ENCODE data around the gene CFAP410. TPM values are rescaled to one million over a fixed set of nuclear protein-coding genes. Genes with fewer than 3 reads are reported as not detected.

Gene CFAP410
- polyA plus RNA-seq, 1 of the 3 experiments (the other 2 are of a cell fraction) = 18.0 TPM

GRCh38 chr21:44312089-44312488, 27.1 kb downstream of the CFAP410 start:
- no peak overlapping the region for H3K27ac ChIP-seq (ENCODE audit: low read depth in 2 of 2, low read length in 1 of 2)
- ChIA-PET CTCF (interaction anchor here (2.1 kb wide), 1 partner anchor 15 kb away, joined by 5 read pairs; no protein-coding TSS in a partner anchor), POLR2A (no interaction called here)
- 93% methylated on average over 9 of the region's 22 CpGs for WGBS (ENCODE audit: low lambda C conversion rate)
- peaks cover 8% of the 10 kb centered on the region; the same call in 1 of the 2 replicates for H3K79me2 ChIP-seq (ENCODE audit: insufficient read depth)
- H3K4me1 ChIP-seq (ENCODE audit: control insufficient read depth in 1 of 2, insufficient read depth in 2 of 2, low read depth in 1 of 2, low read length in 1 of 2) = no peaks in the 10 kb centered on the region
- no peak for DNase-seq
- no peak overlapping the region for H3K4me3 ChIP-seq (ENCODE audit: low read depth in 2 of 2, low read length in 1 of 2)
- no peak overlapping the region for H2AFZ ChIP-seq (ENCODE audit: low read depth)
- H3F3A ChIP-seq (replicated peaks; ENCODE audit: insufficient read depth) = no peaks in the 10 kb centered on the region
- H3K4me2 ChIP-seq = no peak overlapping the region
- H4K20me1 ChIP-seq (ENCODE audit: insufficient read depth) = peaks cover 7% of the 10 kb centered on the region; the same call in 1 of the 2 replicates
- TF ChIP-seq SMC3 (IDR thresholded peaks at IDR 0.05; ENCODE audit: low read depth, low read length) (no peak), FOSL2 (IDR thresholded peaks at IDR 0.05; ENCODE audit: borderline replicate concordance, low read depth) (no peak), TEAD4 (IDR thresholded peaks at IDR 0.05; ENCODE audit: borderline replicate concordance, insufficient read depth) (no peak), POLR2AphosphoS5 (IDR thresholded peaks at IDR 0.05; ENCODE audit: low read depth, low read length) (no peak), CHD2 (IDR thresholded peaks at IDR 0.05; ENCODE audit: low read length, partially characterized antibody) (no peak)
- H3K36me3 ChIP-seq (replicated peaks in 1 of 2; ENCODE audit: control insufficient read depth in 1 of 2, insufficient read depth in 2 of 2, low read length in 1 of 2) = peaks cover 0 to 26% of the 10 kb centered on the region in 2 experiments
- no peak overlapping the region for H3K9ac ChIP-seq
- no peaks in the 10 kb centered on the region for H3K27me3 ChIP-seq (ENCODE audit: insufficient read depth)
- H3K9me2 ChIP-seq = no peaks in the 10 kb centered on the region
- no peaks in the 10 kb centered on the region for H3K9me3 ChIP-seq

DNA sequence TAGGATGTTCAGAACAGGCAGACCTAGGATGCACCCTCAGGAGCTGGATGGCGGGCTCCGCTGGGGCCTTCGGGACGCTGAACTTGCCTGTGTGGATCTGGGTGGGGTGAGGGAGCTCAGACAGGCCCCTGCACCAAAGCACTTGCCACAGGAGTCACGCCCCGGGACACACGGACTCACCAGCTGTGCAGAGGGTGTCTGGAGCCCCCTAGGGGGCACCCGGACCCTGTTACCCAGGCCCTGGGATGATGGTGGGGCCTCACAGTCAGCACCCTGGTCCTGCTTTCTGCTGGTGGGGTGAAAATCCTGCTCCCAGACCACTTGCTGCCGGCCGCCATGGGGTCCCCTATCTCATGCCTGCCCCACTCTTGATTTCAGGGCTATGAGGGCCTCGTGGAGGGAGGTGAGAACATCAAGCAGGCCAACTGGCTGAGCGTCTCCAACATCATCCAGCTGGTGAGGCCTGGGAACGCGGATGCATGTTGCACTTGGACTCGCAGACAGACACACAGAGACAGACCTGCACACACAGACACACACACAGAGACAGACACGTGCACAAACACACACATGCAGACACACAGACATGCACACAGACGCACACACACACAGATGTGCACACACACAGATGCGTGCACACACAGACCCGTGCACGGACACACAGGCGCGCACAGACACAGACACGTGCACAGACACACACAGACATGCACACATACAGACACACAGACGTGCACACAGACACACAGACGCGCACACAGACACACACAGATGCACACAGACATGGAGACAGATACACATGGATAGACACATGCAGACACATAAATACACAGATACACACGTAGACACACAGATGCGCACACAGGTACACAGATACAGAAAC, 28.3 kb downstream of the CFAP410 start:
- POLR2A ChIA-PET = no interaction called here
- Histone ChIP-seq H3F3A (replicated peaks; ENCODE audit: insufficient read depth) (no peaks in the 10 kb centered on the region), H3K79me2 (ENCODE audit: insufficient read depth) (peaks cover 16% of the 10 kb centered on the region), H3K9me2 (no peaks in the 10 kb centered on the region), H3K4me3 (ENCODE audit: low read depth in 2 of 2, low read length in 1 of 2) (no peak overlapping the region), H3K27me3 (ENCODE audit: insufficient read depth) (no peaks in the 10 kb centered on the region), H3K4me1 (ENCODE audit: control insufficient read depth in 1 of 2, insufficient read depth in 2 of 2, low read depth in 1 of 2, low read length in 1 of 2) (no peaks in the 10 kb centered on the region), H3K36me3 (replicated peaks in 1 of 2; ENCODE audit: control insufficient read depth in 1 of 2, insufficient read depth in 2 of 2, low read length in 1 of 2) (peaks cover 0 to 24% of the 10 kb centered on the region in 2 experiments), H3K9ac (no peak overlapping the region), H4K20me1 (ENCODE audit: insufficient read depth) (peaks cover 15% of the 10 kb centered on the region; the same call in 1 of the 2 replicates), H2AFZ (ENCODE audit: low read depth) (no peak overlapping the region), H3K27ac (ENCODE audit: low read depth in 2 of 2, low read length in 1 of 2) (no peak overlapping the region), H3K4me2 (no peak overlapping the region), H3K9me3 (no peaks in the 10 kb centered on the region)
- CTCF ChIA-PET = interaction anchor here (0.7 to 3.3 kb wide), 4 partner anchors 12 to 18 kb away, joined by 3 to 16 read pairs (median 4); no protein-coding TSS in a partner anchor
- TF ChIP-seq YY1 (IDR thresholded peaks at IDR 0.05; ENCODE audit: low read depth) = no peak
- no peak for TF ChIP-seq SMC3 (IDR thresholded peaks at IDR 0.05; ENCODE audit: low read depth, low read length)
- TF ChIP-seq EZH2phosphoT487 (IDR thresholded peaks at IDR 0.05; ENCODE audit: borderline replicate concordance, low read depth) = no peak
- TF ChIP-seq RAD21 (IDR thresholded peaks at IDR 0.05; ENCODE audit: low read length) = no peak
- TF ChIP-seq TCF12 (IDR thresholded peaks at IDR 0.05) = no peak
- no peak for TF ChIP-seq FOSL2 (IDR thresholded peaks at IDR 0.05; ENCODE audit: borderline replicate concordance, low read depth)
- TF ChIP-seq, protein P1, sequence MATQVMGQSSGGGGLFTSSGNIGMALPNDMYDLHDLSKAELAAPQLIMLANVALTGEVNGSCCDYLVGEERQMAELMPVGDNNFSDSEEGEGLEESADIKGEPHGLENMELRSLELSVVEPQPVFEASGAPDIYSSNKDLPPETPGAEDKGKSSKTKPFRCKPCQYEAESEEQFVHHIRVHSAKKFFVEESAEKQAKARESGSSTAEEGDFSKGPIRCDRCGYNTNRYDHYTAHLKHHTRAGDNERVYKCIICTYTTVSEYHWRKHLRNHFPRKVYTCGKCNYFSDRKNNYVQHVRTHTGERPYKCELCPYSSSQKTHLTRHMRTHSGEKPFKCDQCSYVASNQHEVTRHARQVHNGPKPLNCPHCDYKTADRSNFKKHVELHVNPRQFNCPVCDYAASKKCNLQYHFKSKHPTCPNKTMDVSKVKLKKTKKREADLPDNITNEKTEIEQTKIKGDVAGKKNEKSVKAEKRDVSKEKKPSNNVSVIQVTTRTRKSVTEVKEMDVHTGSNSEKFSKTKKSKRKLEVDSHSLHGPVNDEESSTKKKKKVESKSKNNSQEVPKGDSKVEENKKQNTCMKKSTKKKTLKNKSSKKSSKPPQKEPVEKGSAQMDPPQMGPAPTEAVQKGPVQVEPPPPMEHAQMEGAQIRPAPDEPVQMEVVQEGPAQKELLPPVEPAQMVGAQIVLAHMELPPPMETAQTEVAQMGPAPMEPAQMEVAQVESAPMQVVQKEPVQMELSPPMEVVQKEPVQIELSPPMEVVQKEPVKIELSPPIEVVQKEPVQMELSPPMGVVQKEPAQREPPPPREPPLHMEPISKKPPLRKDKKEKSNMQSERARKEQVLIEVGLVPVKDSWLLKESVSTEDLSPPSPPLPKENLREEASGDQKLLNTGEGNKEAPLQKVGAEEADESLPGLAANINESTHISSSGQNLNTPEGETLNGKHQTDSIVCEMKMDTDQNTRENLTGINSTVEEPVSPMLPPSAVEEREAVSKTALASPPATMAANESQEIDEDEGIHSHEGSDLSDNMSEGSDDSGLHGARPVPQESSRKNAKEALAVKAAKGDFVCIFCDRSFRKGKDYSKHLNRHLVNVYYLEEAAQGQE (IDR thresholded peaks at IDR 0.05; ENCODE audit: low read depth, low read length) = no peak
- TF ChIP-seq GABPA (IDR thresholded peaks at IDR 0.05; ENCODE audit: low read depth) = no peak
- no peak for TF ChIP-seq TAF1 (IDR thresholded peaks at IDR 0.05; ENCODE audit: borderline replicate concordance, low read depth, low read length)
- TF ChIP-seq EP300 (IDR thresholded peaks at IDR 0.05; ENCODE audit: borderline replicate concordance in 1 of 2, low read depth in 1 of 2, low read length in 1 of 2) = no peak
- no peak for DNase-seq
- WGBS (ENCODE audit: low lambda C conversion rate) = 96% methylated on average over 20 of the region's 28 CpGs
